ENCODE results near the gene TMPRSS3. TPM values are rescaled to one million over a fixed set of nuclear protein-coding genes. Genes with fewer than 3 reads are reported as not detected.

TMPRSS3 gene
- total RNA-seq, 1 donor from 2014 or later: 4.1 TPM

GRCh38 chr21:42373196-42373907 lies 22.5 kb downstream of the TMPRSS3 start:
- no peak for DNase-seq (ENCODE audit: low read depth)
- Histone ChIP-seq H3K36me3 (ENCODE audit: control insufficient read depth, insufficient read depth, low read length) (no peaks in the 10 kb centered on the region), H3K27me3 (ENCODE audit: control insufficient read depth, insufficient read depth, low read length) (peaks cover 30% of the 10 kb centered on the region), H3K4me3 (ENCODE audit: low read depth, low read length) (no peak overlapping the region)
- no peak for TF ChIP-seq CTCF (IDR thresholded peaks at IDR 0.05; ENCODE audit: insufficient read depth, low read length, poor library complexity, severe bottlenecking)

GRCh38 chr21:42370894-42371654 lies 24.8 kb downstream of the TMPRSS3 start:
- Histone ChIP-seq H3K36me3 (ENCODE audit: control insufficient read depth, insufficient read depth, low read length) (no peaks in the 10 kb centered on the region), H3K27me3 (ENCODE audit: control insufficient read depth, insufficient read depth, low read length) (peaks cover 27% of the 10 kb centered on the region), H3K4me3 (ENCODE audit: low read depth, low read length) (no peak overlapping the region)
- no peak for DNase-seq (ENCODE audit: low read depth)
- no peak for TF ChIP-seq CTCF (IDR thresholded peaks at IDR 0.05; ENCODE audit: insufficient read depth, low read length, poor library complexity, severe bottlenecking)

GRCh38 chr21:42369821-42370220 lies 26.0 kb downstream of the TMPRSS3 start:
- no peak for DNase-seq (ENCODE audit: low read depth)
- H3K36me3 ChIP-seq (ENCODE audit: control insufficient read depth, insufficient read depth, low read length): no peaks in the 10 kb centered on the region
- TF ChIP-seq CTCF (IDR thresholded peaks at IDR 0.05; ENCODE audit: insufficient read depth, low read length, poor library complexity, severe bottlenecking): no peak
- H3K4me3 ChIP-seq (ENCODE audit: low read depth, low read length): no peak overlapping the region
- peaks cover 16% of the 10 kb centered on the region for H3K27me3 ChIP-seq (ENCODE audit: control insufficient read depth, insufficient read depth, low read length)

- Histone ChIP-seq H3K36me3 (ENCODE audit: control insufficient read depth, insufficient read depth, low read length) (no peaks in the 10 kb centered on the region), H3K27me3 (ENCODE audit: control insufficient read depth, insufficient read depth, low read length) (peaks cover 15% of the 10 kb centered on the region), H3K4me3 (ENCODE audit: low read depth, low read length) (no peak overlapping the region)
- DNase-seq (ENCODE audit: low read depth): no peak
- TF ChIP-seq CTCF (IDR thresholded peaks at IDR 0.05; ENCODE audit: insufficient read depth, low read length, poor library complexity, severe bottlenecking): no peak
Observed at GRCh38 chr21:42367367-42368165, 28.3 kb downstream of the TMPRSS3 start.

- DNase-seq (ENCODE audit: low read depth): no peak
- no peaks in the 10 kb centered on the region for H3K36me3 ChIP-seq (ENCODE audit: control insufficient read depth, insufficient read depth, low read length)
- peaks cover 17% of the 10 kb centered on the region for H3K27me3 ChIP-seq (ENCODE audit: control insufficient read depth, insufficient read depth, low read length)
- no peak within 1 kb of the TSS for H3K4me3 ChIP-seq (ENCODE audit: low read depth, low read length)
- TF ChIP-seq CTCF (IDR thresholded peaks at IDR 0.05; ENCODE audit: insufficient read depth, low read length, poor library complexity, severe bottlenecking): no peak
Observed at GRCh38 chr21:42366292-42367010, 29.4 kb downstream of the TMPRSS3 start, which contains the start of gene TFF1. TSS of gene TFF1 (minus strand) at chr21:42366535. CDS start at chr21:42366495, 40 bp downstream.
